AG09309 (cell line): ENCODE data around the gene WSB2.

Experiments
- DNase-seq: peaks from one replicate; pipeline ENCODE4 v3.0.0-alpha.2; 2010; ENCODE audit warnings: low read depth
- H3K4me3 ChIP-seq: 2 replicates; pipeline ENCODE4 v1.5.1; 2011; ENCODE audit warnings: mild to moderate bottlenecking, low read depth, low read length, moderate library complexity; ENCODE audit not compliant: control insufficient read depth
- CTCF ChIP-seq: IDR thresholded peaks from 2 replicates; pipeline ENCODE4 v1.5.1; 2011; ENCODE audit warnings: mild to moderate bottlenecking, low read depth, low read length, inconsistent platforms; ENCODE audit not compliant: insufficient read depth, control insufficient read depth; ENCODE audit errors: missing control alignments

WSB2 gene

GRCh38 chr12:118058227-118058626 is 2.8 kb downstream of the WSB2 start:
- TF ChIP-seq CTCF = no peak
- no peak overlapping the region for H3K4me3 ChIP-seq
- no peak for DNase-seq

DNA sequence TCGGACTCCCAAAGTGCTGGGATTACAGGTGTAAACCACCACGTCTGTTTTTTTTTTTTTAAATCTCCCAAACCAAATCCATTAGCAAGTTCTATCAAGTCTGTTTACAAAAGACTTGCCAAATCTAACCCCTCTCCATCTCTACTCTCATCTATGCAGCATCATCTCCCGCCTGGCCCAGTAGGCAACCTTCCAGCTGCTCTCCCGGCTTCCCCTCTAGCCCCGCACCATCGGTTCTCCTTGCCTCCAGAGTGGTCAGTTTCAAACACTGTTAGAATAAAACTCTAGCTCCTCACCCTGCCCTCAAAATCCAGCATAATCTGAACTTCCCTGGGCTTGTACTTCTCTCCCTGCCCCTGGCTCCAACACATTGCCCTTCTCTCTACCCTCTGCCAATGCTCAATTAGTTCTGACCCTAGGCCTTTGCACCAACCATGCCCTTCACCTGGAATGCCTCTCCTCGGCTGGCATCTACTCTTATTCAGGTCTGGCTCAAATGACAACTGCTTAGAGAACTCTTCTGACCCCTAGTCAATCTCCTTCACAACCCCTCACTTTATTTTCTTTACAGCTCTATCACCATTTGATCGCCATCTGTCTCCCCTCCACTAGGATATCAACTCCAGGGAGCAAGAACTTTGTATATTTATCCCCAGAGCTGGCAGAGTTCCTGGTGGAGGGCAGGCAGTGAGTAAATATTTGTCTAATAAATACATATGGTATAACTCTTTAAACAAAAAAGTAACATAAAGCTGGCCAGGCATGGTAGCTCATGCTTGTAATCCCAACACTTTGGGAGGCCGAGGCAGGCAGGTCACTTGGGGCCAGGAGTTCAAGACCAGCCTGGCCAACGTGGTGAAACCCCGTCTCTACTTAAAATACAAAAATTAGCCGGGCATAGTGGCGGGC is 4.9 kb downstream of the WSB2 start:
- H3K4me3 ChIP-seq = no peak overlapping the region
- no peak for TF ChIP-seq CTCF
- no peak for DNase-seq

DNA sequence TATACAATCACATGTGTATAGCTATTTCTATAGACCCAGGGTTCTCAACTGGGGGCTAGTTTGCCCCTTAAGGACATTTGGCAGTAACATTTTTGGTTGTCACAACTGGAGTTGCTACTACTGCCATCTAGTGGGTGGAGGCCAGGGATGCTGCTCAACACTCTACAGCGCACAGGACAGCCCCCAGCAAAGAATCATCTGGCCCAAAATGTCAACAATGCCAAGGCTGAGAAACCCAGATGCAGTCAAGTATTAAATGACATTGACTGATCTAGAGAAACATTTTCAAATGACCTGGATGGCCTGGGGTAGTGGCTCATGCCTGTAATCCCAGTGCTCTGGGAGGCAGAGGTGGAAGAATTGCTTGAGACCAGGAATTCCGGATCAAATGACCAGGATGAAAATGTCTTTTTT is 5.8 kb downstream of the WSB2 start:
- peak; percentile 51 for TF ChIP-seq CTCF

GRCh38 chr12:118053071-118053985 is 7.7 kb downstream of the WSB2 start:
- H3K4me3 ChIP-seq = no peak overlapping the region
- DNase-seq = no peak
- TF ChIP-seq CTCF = no peak

More for the DNA sequence above, 5.8 kb downstream of the WSB2 start:
- H3K4me3 ChIP-seq = no peak overlapping the region
- no peak for DNase-seq

- no peak overlapping the region for H3K4me3 ChIP-seq
- TF ChIP-seq CTCF = no peak
- DNase-seq = peak; percentile 86
Observed at GRCh38 chr12:118052324-118053070, 8.5 kb downstream of the WSB2 start.
